HepG2 (cell line): ENCODE data around the gene CNTN4.

ENCODE experiments used
- SOX6 ChIP-seq, 2 experiments: fragments of 450-650 bp in 1 of 2; sonication (generic) in 1 of 2; formaldehyde crosslinking in 1 of 2; IDR thresholded peaks; 2 replicates each; pipeline versions ENCODE4 v1.4.0 to v1.6.1; 2017 to 2020; ENCODE audit warnings: antibody characterized with exemption in 1 of 2, mild to moderate bottlenecking in 1 of 2, missing genetic modification reagents in 1 of 2
- ZNF350 ChIP-seq: sonication (generic); formaldehyde crosslinking; IDR thresholded peaks from 2 replicates; pipeline ENCODE4 v1.4.0; 2020; ENCODE audit warnings: mild to moderate bottlenecking, low read depth, missing genetic modification reagents, borderline replicate concordance
- TF ChIP-seq, protein P1 (sequence below): sonication (generic); formaldehyde crosslinking; IDR thresholded peaks from 2 replicates; pipeline ENCODE4 v1.9.0; 2022; ENCODE audit warnings: low read depth, missing genetic modification reagents

DNA sequence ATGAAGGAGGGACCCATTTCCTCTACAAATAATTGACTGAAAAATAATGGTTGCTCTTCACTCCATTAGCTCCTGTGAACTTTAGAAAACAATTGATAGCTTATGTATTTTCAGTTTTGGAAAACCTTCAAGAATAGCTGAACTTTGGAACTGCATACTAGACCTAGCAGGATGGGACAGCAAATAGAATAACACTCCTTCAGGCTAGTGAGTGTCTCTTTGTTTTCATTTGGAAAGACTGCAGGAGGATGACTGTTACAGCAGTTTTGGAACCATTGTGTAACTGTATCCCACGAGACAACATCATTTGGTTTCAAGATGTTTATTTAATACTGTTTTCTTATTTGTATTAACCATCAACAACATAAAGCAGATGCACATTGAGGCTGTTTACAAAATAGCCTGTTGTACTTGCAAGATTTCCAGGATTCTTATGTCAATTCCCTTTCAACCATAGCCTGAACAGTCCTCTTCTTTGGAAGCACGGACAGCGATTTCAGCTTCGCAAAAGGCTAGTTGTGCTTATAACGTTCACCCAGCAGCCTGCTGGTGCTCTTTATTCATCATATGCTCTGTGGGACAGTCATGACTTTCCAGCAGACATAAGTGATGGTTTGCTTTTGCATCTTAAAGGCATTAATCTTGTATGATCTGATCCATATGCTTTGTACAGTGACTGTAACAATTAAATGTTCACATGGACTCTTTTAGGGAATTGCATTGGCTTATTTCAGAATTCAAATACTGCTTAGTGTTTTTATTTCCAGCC is 676.0 kb downstream of the CNTN4 start:
- TF ChIP-seq SOX6 (IDR thresholded peaks at IDR 0.05), result no peak
- no peak for TF ChIP-seq SOX6 (CRISPR knock-in tag; IDR thresholded peaks at IDR 0.05)
- TF ChIP-seq, protein P1, sequence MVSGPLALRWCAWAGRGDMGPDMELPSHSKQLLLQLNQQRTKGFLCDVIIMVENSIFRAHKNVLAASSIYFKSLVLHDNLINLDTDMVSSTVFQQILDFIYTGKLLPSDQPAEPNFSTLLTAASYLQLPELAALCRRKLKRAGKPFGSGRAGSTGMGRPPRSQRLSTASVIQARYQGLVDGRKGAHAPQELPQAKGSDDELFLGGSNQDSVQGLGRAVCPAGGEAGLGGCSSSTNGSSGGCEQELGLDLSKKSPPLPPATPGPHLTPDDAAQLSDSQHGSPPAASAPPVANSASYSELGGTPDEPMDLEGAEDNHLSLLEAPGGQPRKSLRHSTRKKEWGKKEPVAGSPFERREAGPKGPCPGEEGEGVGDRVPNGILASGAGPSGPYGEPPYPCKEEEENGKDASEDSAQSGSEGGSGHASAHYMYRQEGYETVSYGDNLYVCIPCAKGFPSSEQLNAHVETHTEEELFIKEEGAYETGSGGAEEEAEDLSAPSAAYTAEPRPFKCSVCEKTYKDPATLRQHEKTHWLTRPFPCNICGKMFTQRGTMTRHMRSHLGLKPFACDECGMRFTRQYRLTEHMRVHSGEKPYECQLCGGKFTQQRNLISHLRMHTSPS (CRISPR knock-in tag), result no peak
- no peak for TF ChIP-seq ZNF350 (CRISPR knock-in tag)
